Activated CD4-positive, CD25-positive, alpha-beta regulatory T cell (primary cell): ENCODE results near the gene MTA3.
"Not testable (repeated sequence)": the region's sequence is repeated elsewhere in the genome, so short reads cannot be mapped to it uniquely, and the experiment has no call there.

ENCODE experiments used
- DNase-seq, 4 experiments: peaks; one replicate each; lab custom pipeline; 2025; lab: John Stamatoyannopoulos, UW

Gene MTA3

GRCh38 chr2:42568401-42569115 is at the start of gene MTA3:
Gene MTA3, plus strand, starts transcription at chr2:42568632. Its CDS starts 114 bp downstream, at chr2:42568746.
- DNase-seq = peak; percentile 35 to 55 (median 44)

DNA sequence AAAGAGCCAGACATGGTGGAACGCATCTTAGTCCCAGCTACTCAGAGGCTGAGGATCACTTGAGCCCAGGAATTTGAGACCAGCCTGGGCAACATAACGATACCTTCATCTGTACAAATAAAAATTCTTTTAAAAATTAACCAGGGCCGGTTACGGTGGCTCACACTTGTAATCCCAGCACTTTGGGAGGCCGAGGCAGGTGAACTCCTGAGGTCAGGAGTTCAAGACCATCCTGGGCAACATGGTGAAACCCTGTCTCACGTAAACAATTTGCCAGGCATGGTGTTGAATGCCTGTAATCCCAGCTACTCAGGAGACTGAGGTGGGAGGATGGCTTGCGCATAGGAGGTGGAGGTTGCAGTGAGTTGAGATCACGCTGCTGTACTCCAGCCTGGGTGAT is 48.8 kb upstream of the MTA3 start:
- DNase-seq = no peak

GRCh38 chr2:42522035-42522434 is 46.4 kb upstream of the MTA3 start:
- no peak for DNase-seq

- DNase-seq = no peak
Observed at GRCh38 chr2:42523341-42523740, 45.1 kb upstream of the MTA3 start.

- DNase-seq = no peak
Observed at GRCh38 chr2:42532397-42532796, 36.0 kb upstream of the MTA3 start.

GRCh38 chr2:42537493-42537892 is 30.9 kb upstream of the MTA3 start:
- DNase-seq = no peak

DNA sequence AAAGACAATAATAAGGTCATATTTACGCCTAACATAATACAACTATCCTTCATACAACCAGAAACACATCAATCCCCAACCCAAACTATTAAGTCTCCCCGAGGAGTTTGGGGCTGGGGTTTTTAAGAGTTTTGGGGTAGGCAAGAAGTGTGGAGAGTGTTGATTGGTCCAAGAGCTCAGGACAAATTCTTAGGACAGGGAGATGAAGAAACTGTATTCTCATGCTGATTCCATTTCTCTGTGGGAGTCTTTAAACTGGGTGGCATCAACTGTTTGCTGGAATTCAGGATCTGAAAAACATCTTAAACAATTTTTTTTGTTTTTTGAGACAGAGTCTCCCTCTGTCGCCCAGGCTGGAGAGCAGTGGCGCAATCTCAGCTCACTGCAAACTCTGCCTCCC is 25.6 kb upstream of the MTA3 start:
- no peak for DNase-seq

GRCh38 chr2:42545023-42545721 is 23.3 kb upstream of the MTA3 start:
- no peak for DNase-seq

DNA sequence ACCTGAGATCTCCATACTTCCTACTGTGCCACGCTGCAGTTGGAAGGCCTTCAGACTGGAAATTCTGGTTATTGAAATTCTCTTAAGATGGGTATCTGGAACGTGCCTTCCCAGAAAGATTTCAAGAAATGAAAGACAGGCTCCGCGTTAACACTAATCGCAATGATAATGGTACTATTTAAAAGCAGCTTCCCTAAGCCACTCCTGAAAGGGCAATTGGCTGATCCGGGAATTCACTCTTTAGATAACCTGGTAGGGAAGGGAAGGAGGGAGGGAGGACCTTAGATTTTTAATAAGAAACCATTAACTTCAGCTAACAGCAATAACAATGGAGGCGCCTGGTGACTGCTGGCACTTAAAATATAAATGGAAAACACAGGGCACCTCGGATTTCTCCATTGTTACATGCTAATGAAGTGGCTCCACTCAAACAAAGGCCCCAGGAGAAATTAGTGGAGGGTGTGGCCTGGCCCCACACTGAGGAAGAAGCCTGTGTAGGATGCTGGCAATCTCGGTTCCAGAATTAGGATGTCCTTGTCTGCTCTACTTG is 22.5 kb upstream of the MTA3 start:
- DNase-seq = no peak

- DNase-seq = no peak
Observed at GRCh38 chr2:42547014-42547413, 21.4 kb upstream of the MTA3 start.

- DNase-seq = no peak
Observed at GRCh38 chr2:42547446-42548295, 20.8 kb upstream of the MTA3 start.

DNA sequence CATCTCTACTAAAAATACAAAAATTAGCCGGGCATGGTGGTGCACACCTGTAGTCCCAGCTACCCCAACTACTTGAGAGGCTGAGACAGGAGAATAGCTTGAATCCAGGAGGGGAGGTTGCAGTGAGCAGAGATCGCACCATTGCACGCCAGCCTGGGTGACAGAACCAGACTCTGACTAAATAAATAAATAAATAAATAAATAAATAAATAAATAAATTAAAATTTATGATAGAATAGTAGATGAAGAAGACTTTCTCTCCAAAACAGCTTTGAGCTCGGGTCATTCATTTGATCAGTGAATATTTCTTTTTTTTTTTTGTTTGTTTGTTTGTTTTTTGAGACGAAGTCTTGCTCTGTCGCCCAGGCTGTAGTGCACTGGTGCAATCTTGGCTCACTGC is 17.6 kb upstream of the MTA3 start:
- DNase-seq = no peak

GRCh38 chr2:42554392-42554791 is 14.0 kb upstream of the MTA3 start:
- no peak for DNase-seq

GRCh38 chr2:42556315-42556890 is 12.0 kb upstream of the MTA3 start:
- no peak for DNase-seq

- DNase-seq = no peak
Observed at GRCh38 chr2:42557306-42557705, 11.1 kb upstream of the MTA3 start.

DNA sequence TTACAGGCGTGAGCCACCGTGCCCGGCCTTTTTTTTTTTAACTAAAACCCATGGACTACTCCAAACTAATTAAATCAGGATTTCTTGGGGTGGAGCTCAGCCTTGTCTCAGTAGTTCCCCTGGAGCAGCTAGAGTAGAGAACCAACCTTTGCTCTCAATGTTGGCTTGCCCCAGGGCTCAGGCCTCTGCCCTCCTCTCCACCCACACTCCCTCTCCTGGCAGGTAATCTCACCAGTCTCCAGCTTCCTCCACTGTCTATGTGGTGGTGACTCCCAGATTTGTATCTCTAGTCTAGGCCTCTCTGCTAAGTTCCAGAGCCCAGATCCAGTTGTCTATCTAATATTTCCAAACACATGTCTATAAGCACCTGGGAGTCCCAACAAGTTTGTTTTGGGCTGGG is 9.6 kb upstream of the MTA3 start:
- DNase-seq = no peak

GRCh38 chr2:42560133-42560532 is 8.3 kb upstream of the MTA3 start:
- DNase-seq = not testable (repeated sequence)

GRCh38 chr2:42560899-42561298 is 7.5 kb upstream of the MTA3 start:
- DNase-seq = no peak

DNA sequence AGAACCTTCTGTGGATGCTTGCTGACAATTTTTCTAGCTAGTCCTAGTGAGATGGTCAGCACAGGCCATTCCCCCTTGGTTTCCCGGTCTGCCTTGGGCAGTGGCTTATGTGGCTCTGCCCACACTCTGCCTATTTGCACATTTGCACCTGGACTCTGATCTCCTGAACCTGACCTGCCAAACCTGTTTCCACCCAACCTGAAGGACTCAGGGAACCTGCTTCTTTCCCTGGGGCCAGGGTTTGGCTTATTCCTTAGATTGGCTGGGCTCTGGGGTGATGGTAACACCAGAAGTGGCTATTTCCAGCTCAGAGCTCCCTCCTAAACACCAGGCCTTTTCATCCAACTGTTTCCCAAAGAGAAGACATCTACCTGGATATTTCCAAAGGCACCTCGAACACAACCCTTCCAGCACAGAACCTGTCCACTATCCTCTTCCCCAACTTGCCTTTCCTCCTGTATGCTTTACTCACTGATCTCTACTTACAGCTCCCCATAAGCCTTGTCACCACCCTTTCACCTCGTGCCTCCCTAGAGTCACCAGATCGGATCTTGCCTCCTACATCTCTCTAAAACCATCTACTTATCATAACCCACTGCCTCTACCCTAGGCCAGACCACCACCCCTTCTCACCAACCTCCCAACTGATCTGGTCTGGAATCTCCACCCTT is 5.8 kb upstream of the MTA3 start:
- DNase-seq = no peak

GRCh38 chr2:42566025-42566424 is 2.4 kb upstream of the MTA3 start:
- DNase-seq = no peak

DNA sequence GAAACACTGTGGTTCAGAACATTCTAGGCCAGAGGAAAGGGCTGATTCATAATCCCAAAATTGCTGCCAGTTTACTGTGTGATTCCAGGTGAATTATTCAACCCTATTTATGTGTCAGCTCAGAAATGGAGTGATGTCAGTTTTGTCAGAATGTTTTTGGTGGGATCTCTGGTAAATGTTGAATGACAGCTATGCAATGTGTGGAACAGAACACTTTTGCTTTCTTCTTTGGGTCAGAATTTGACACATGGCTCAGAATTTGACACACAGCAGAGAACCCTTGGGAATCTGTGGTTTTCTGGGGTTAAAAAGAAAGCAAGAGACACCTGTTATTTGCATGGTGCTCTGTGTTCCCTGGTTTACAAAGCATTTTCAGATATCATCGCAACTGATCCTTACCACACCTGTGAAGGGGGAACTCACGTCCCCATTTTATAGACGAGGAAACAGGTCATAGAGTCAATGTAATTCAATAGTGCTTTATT is 1.6 kb upstream of the MTA3 start:
- DNase-seq = no peak
